Fibroblast of lung (primary cell): ENCODE data around the gene TAPT1.

Experiments used
- CTCF ChIP-seq, 2 donors: IDR thresholded peaks in 1 of 2; conservative IDR thresholded peaks in 1 of 2; 1 replicate in 1 of 2; 2 replicates in 1 of 2; pipeline ENCODE4 v1.5.1; 2011 to 2012; ENCODE audit warnings: low read length in 2 of 2, control low read depth in 1 of 2, inconsistent platforms in 1 of 2, low read depth in 1 of 2, mild to moderate bottlenecking in 1 of 2
- EZH2 ChIP-seq: IDR thresholded peaks from 2 replicates; pipeline ENCODE4 v1.5.1; 2012; ENCODE audit warnings: low read length, control low read depth, mild to moderate bottlenecking; ENCODE audit errors: missing control alignments

GRCh38 chr4:16136827-16137226 lies 89.4 kb downstream of the TAPT1 start:
- TF ChIP-seq CTCF (conservative IDR thresholded peaks at IDR 0.05 in 1 of 2, IDR thresholded peaks at IDR 0.05 in 1 of 2; ENCODE audit: low read depth in 1 of 2, low read length in 2 of 2) (no peak), EZH2 (no peak)
